ENCODE results near the gene VGLL4. TPM values are rescaled to one million over a fixed set of nuclear protein-coding genes. Genes with fewer than 3 reads are reported as not detected.

Gene VGLL4
- total RNA-seq, 4 donors from 2014 or later: 41.3 to 54.7 (median 49.5) TPM

DNA sequence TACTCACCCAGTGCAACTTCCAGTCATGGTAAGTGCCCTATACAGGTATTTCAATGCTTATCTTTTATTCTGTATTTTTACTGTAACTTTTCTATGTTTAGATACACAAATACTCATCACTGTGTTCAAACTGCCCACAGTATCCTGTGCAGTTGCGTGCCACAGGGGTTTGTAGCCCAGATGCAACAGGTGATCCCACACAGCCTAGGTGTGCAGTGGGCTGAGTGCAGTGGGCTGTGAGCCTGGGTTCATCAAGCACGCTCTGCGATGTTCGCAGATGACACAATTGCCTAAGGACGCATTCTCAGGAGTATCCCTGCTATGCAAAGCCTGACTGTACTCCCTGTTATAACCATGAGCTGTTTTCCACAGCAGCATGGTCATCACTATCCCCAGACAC is 36.2 kb upstream of the VGLL4 start:
- no peak for DNase-seq (ENCODE audit: low spot score)
- no peak for TF ChIP-seq CTCF (IDR thresholded peaks at IDR 0.05)
- ATAC-seq (ENCODE audit: low FRiP score): no peak

- TF ChIP-seq CTCF (IDR thresholded peaks at IDR 0.05): no peak
- ATAC-seq (ENCODE audit: low FRiP score) (no peak), DNase-seq (ENCODE audit: low spot score) (no peak)
Observed at GRCh38 chr3:11672363-11672762, 28.6 kb upstream of the VGLL4 start.

DNA sequence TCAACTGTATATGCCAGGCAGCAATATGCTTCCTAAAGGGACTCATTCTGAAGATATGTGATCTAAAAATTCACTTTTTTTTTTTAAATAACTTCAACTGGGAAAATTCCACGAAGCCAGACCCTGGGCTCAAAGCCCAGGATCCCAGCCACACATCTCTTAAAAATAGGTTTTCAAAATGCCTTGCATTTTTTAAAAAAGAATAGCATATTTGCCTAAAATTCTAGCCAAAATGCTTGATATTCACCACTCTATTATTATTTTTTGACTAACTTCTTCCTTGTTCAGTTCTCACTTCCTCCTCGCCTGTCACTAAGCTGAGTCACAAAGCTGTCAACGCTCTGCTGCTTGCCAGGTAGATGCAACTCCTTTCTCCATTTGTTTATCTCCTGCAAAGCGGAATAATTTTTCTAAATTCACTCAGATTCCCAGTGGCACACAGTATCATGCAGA is 28.0 kb upstream of the VGLL4 start:
- peak; percentile 41 for ATAC-seq (ENCODE audit: low FRiP score)
- no peak for TF ChIP-seq CTCF (IDR thresholded peaks at IDR 0.05)
- DNase-seq (ENCODE audit: low spot score): no peak

GRCh38 chr3:11668243-11669235 is 24.8 kb upstream of the VGLL4 start:
- DNase-seq (ENCODE audit: low spot score) (no peak), ATAC-seq (ENCODE audit: low FRiP score) (no peak)
- no peak for TF ChIP-seq CTCF (IDR thresholded peaks at IDR 0.05)

GRCh38 chr3:11665331-11665730 is 21.6 kb upstream of the VGLL4 start:
- no peak for TF ChIP-seq CTCF (IDR thresholded peaks at IDR 0.05)
- DNase-seq (ENCODE audit: low spot score) (no peak), ATAC-seq (ENCODE audit: low FRiP score) (no peak)

GRCh38 chr3:11662392-11662990 is 18.8 kb upstream of the VGLL4 start:
- TF ChIP-seq CTCF (IDR thresholded peaks at IDR 0.05): no peak
- no peak for ATAC-seq (ENCODE audit: low FRiP score)
- DNase-seq (ENCODE audit: low spot score): no peak

All from omental fat pad (tissue), 4 donors.